A549 (cell line): ENCODE measurements around the gene RNGTT. TPM values are rescaled to one million over a fixed set of nuclear protein-coding genes. Genes with fewer than 3 reads are reported as not detected.

Source experiments
- ATAC-seq, 2 experiments: fragments of 200-7000 bp in 1 of 2; fragments of >200 bp in 1 of 2; cut with Nextera tagmentation in 1 of 2; cut with Tn5 transposase in 1 of 2; 3 replicates each; pipeline versions ENCODE4 v1.8.0 to v1.9.1; 2018 to 2020; ENCODE audit warnings: mild to moderate bottlenecking in 1 of 2, moderate library complexity in 1 of 2
- CTCF ChIA-PET: fragments of 300-600 bp; sonication (Branson Sonifier 250); formaldehyde crosslinking; extraction: SDS; loops from one replicate; lab custom pipeline; 2021; ENCODE audit warnings: antibody characterized with exemption, inconsistent platforms; lab: Yijun Ruan, JAX
- POLR2A ChIA-PET: fragments of 350-600 bp; formaldehyde crosslinking; extraction: SDS; loops from one replicate; lab custom pipeline; 2021; ENCODE audit warnings: antibody characterized with exemption, inconsistent platforms; lab: Yijun Ruan, JAX
- DNase-seq, 2 experiments: peaks; one replicate each; pipeline versions ENCODE4 v3.0.0 to v3.0.0-alpha.2; 2011 to 2016; ENCODE audit warnings: low read depth in 1 of 2, low spot score in 1 of 2
- FAIRE-seq: peaks from 2 replicates; lab custom pipeline; 2011; peaks lifted over from hg19 to GRCh38; lab: Jason Lieb, UNC
- H3K27ac ChIP-seq, 2 experiments: fragments of >200 bp; sonication (Bioruptor Twin); formaldehyde crosslinking; 3 replicates each; pipeline ENCODE4 v1.5.1; 2016 to 2017
- H3K4me1 ChIP-seq: fragments of >200 bp; sonication (Bioruptor Twin); formaldehyde crosslinking; 3 replicates; pipeline ENCODE4 v1.6.1; 2016
- H3K4me2 ChIP-seq: fragments of >200 bp; sonication (Bioruptor Twin); formaldehyde crosslinking; 3 replicates; pipeline ENCODE4 v1.6.1; 2016
- H3K4me3 ChIP-seq: fragments of >200 bp; sonication (Bioruptor Twin); formaldehyde crosslinking; 3 replicates; pipeline ENCODE4 v1.5.1; 2016
- H3K9me3 ChIP-seq: fragments of >200 bp; sonication (Bioruptor Twin); formaldehyde crosslinking; 3 replicates; pipeline ENCODE4 v1.6.1; 2016
- BHLHE40 ChIP-seq: IDR thresholded peaks from 2 replicates; pipeline ENCODE4 v1.6.1; 2012; ENCODE audit warnings: low read depth, low read length, inconsistent platforms
- CTCF ChIP-seq: fragments of >200 bp; sonication (Bioruptor Twin); formaldehyde crosslinking; IDR thresholded peaks from 3 replicates; pipeline ENCODE4 v1.5.1; 2016
- EHF ChIP-seq: fragments of 250-450 bp; sonication (Bioruptor Pico); IDR thresholded peaks from 2 replicates; pipeline ENCODE4 v1.5.0; 2020; ENCODE audit warnings: mild to moderate bottlenecking
- EHMT2 ChIP-seq: fragments of 200-600 bp; sonication (generic); IDR thresholded peaks from 2 replicates; pipeline ENCODE4 v1.6.1; 2016; ENCODE audit warnings: antibody characterized with exemption, low read depth, mild to moderate bottlenecking, moderate library complexity
- EP300 ChIP-seq, 2 experiments: fragments of >200 bp; sonication (Bioruptor Twin); formaldehyde crosslinking; IDR thresholded peaks; 2 replicates in 1 of 2; 3 replicates in 1 of 2; pipeline ENCODE4 v1.6.1; 2016 to 2017
- ESRRA ChIP-seq: fragments of 150-350 bp; IDR thresholded peaks from 2 replicates; pipeline ENCODE4 v1.6.1; 2014; ENCODE audit warnings: mild to moderate bottlenecking, low read length, borderline replicate concordance
- FOSL2 ChIP-seq, 2 experiments: fragments of 450-650 bp in 1 of 2; fragments of >200 bp in 1 of 2; sonication (Bioruptor Twin) in 1 of 2; formaldehyde crosslinking; IDR thresholded peaks; 2 replicates each; pipeline versions ENCODE4 v1.5.0 to v1.6.1; 2016 to 2020; ENCODE audit warnings: mild to moderate bottlenecking in 1 of 2, moderate library complexity in 1 of 2
- HOXB5 ChIP-seq: fragments of 250-450 bp; sonication (Bioruptor Pico); IDR thresholded peaks from 2 replicates; pipeline ENCODE4 v1.5.0; 2020; ENCODE audit warnings: mild to moderate bottlenecking, moderate library complexity
- JUNB ChIP-seq: fragments of >200 bp; sonication (Bioruptor Twin); formaldehyde crosslinking; IDR thresholded peaks from 2 replicates; pipeline ENCODE4 v1.6.1; 2016
- KDM1A ChIP-seq: fragments of 200-600 bp; sonication (generic); IDR thresholded peaks from 2 replicates; pipeline ENCODE4 v1.6.1; 2016; ENCODE audit warnings: low read depth, mild to moderate bottlenecking
- KDM5A ChIP-seq: fragments of 200-600 bp; sonication (generic); IDR thresholded peaks from 2 replicates; pipeline ENCODE4 v1.6.1; 2016; ENCODE audit warnings: antibody characterized with exemption, mild to moderate bottlenecking
- MAX ChIP-seq: IDR thresholded peaks from 2 replicates; pipeline ENCODE4 v1.6.1; 2012
- MYC ChIP-seq: IDR thresholded peaks from 2 replicates; pipeline ENCODE4 v1.6.1; 2012; ENCODE audit warnings: mild to moderate bottlenecking, inconsistent platforms, low read length, improper control_type of control experiment, borderline replicate concordance
- NFE2L2 ChIP-seq: fragments of 150-350 bp; conservative IDR thresholded peaks from 2 replicates; pipeline ENCODE4 v1.6.1; 2014; ENCODE audit warnings: low read length
- RAD21 ChIP-seq, 2 experiments: fragments of >200 bp in 1 of 2; sonication (Bioruptor Twin) in 1 of 2; formaldehyde crosslinking in 1 of 2; IDR thresholded peaks in 1 of 2; conservative IDR thresholded peaks in 1 of 2; 2 replicates in 1 of 2; 3 replicates in 1 of 2; pipeline ENCODE4 v1.6.1; 2012 to 2018; ENCODE audit warnings: inconsistent platforms in 1 of 2
- RFX5 ChIP-seq: fragments of 450-650 bp; IDR thresholded peaks from 2 replicates; pipeline ENCODE4 v1.7.1; 2014; ENCODE audit warnings: antibody characterized with exemption, mild to moderate bottlenecking, moderate library complexity
- RNF2 ChIP-seq: fragments of 200-600 bp; sonication (generic); IDR thresholded peaks from 2 replicates; pipeline ENCODE4 v1.6.1; 2016; ENCODE audit warnings: low read depth, mild to moderate bottlenecking, antibody characterized with exemption, moderate library complexity, borderline replicate concordance
- SMC3 ChIP-seq: fragments of >200 bp; sonication (Bioruptor Twin); formaldehyde crosslinking; IDR thresholded peaks from 3 replicates; pipeline ENCODE4 v1.6.1; 2018; ENCODE audit warnings: inconsistent platforms
- SREBF2 ChIP-seq: fragments of 450-650 bp; IDR thresholded peaks from 2 replicates; pipeline ENCODE4 v1.6.1; 2014; ENCODE audit warnings: mild to moderate bottlenecking, moderate library complexity
- TFCP2L1 ChIP-seq: fragments of 250-450 bp; sonication (Bioruptor Pico); IDR thresholded peaks from 2 replicates; pipeline ENCODE4 v1.5.0; 2021; ENCODE audit warnings: mild to moderate bottlenecking
- ZFP36 ChIP-seq: fragments of 450-650 bp; IDR thresholded peaks from 2 replicates; pipeline ENCODE4 v1.6.1; 2014; ENCODE audit warnings: borderline replicate concordance; ENCODE audit not compliant: partially characterized antibody
- WGBS: methylation state at CpG from one replicate; pipeline ENCODE4 v1.1.6; 2017; ENCODE audit errors: missing lambda C conversion rate; 5-methylcytosine and 5-hydroxymethylcytosine counted together
- polyA plus RNA-seq, 4 experiments: library from polyadenylated mRNA; depleted of rRNA in 3 of 4; stranded (reverse); fragments of >200 nt; fragmentation: RNase III in 1 of 4; extraction: RNeasy Plus Mini Kit Qiagen cat#74134 plus additional on column Dnase treatment in 1 of 4; gene quantifications; 2 replicates in 3 of 4; 3 replicates in 1 of 4; pipeline ENCODE4 v1.2.3, GENCODE V29; 2011 to 2017
- TF ChIP-seq, protein P1 (sequence below): IDR thresholded peaks from 2 replicates; pipeline ENCODE4 v1.6.1; 2012

Gene RNGTT
- polyA plus RNA-seq, 2 of the 4 experiments (the other 2 are of a cell fraction), result 11.6 to 15.0 TPM

- no peak overlapping the region for H3K27ac ChIP-seq
- H3K4me2 ChIP-seq, result no peak overlapping the region
- WGBS, result 0% methylated on average over 1 of the region's 1 CpG
- CTCF ChIA-PET, result interaction anchor here (0.5 to 2.7 kb wide), 18 partner anchors 9 to 1595 kb away, joined by 3 to 14 read pairs (median 4); no protein-coding TSS in a partner anchor
- no peaks in the 10 kb centered on the region for H3K9me3 ChIP-seq
- H3K4me1 ChIP-seq, result peaks cover 33% of the 10 kb centered on the region
- no peak for ATAC-seq
- TF ChIP-seq CTCF, result peak; percentile 68
- TF ChIP-seq SMC3, result peak; percentile 66
- TF ChIP-seq RAD21 (conservative IDR thresholded peaks at IDR 0.05 in 1 of 2, IDR thresholded peaks at IDR 0.05 in 1 of 2), result peak; percentile 76 to 80
- no peak for TF ChIP-seq KDM1A
- TF ChIP-seq, all 56 proteins: peak for 3
- POLR2A ChIA-PET, result no interaction called here
- DNase-seq (peak; percentile 3 to 49), FAIRE-seq (no peak)
- no peak overlapping the region for H3K4me3 ChIP-seq
Measured at GRCh38 chr6:88870717-88871330, 92.6 kb downstream of the RNGTT start.

DNA sequence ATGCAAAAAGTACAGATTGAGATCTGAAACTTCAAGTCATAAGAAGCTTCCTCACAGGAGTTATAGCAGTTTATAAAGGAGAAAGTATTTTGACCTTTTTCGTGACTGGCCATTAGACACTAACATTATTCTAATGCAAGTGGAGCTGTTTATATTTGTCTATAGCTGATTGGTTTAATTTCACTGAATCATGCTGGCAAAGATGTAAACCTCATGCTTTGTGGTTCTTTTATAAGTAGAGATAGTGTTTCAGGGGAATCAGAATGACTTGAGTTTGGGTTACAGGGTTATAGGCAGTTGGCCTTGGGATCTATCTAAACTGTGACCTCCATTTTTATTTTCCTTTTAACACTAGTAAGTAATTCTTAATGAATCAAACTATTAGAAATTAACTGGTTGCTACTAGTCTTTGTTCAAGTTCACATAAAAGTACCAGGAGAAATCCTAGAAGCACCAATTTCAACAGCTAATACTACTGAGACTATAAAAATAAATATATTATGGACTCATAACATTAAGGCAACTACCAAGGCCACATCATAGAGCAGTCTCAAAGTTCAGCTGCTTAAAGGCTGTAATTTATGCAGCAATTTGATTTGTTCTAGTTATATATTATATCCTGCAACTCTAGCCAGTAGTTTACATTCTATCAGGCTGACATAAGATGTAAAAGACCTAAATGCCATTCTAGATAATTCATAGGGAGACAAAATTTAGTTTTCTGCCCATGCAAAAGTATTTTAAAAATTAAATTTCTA is 94.0 kb downstream of the RNGTT start:
- ATAC-seq (no peak), DNase-seq (no peak), FAIRE-seq (no peak)
- ChIA-PET CTCF (interaction anchor here (0.6 to 2.7 kb wide), 5 partner anchors 10 to 940 kb away, joined by 3 to 11 read pairs (median 5); no protein-coding TSS in a partner anchor), POLR2A (no interaction called here)
- 65% methylated on average over 1 of the region's 1 CpG for WGBS
- peak overlapping the region; percentile 15 to 18; a peak in 4 of 6 replicates for H3K27ac ChIP-seq
- no peak overlapping the region for H3K4me3 ChIP-seq
- no peaks in the 10 kb centered on the region for H3K9me3 ChIP-seq
- H3K4me1 ChIP-seq, result peaks cover 33% of the 10 kb centered on the region
- H3K4me2 ChIP-seq, result peak overlapping the region; percentile 71
- TF ChIP-seq ZFP36 (no peak), NFE2L2 (no peak), FOSL2 (IDR thresholded peaks at IDR 0.05) (no peak), FOSL2 (CRISPR knock-in tag; IDR thresholded peaks at IDR 0.05) (no peak), SREBF2 (no peak), JUNB (no peak), TFCP2L1 (CRISPR knock-in tag) (no peak), EP300 (IDR thresholded peaks at IDR 0.05) (no peak), EHMT2 (no peak), HOXB5 (no peak), MYC (no peak), BHLHE40 (no peak), RNF2 (no peak), MAX (no peak), KDM5A (no peak), EHF (no peak), ESRRA (no peak), RFX5 (no peak)
- TF ChIP-seq, protein P1, sequence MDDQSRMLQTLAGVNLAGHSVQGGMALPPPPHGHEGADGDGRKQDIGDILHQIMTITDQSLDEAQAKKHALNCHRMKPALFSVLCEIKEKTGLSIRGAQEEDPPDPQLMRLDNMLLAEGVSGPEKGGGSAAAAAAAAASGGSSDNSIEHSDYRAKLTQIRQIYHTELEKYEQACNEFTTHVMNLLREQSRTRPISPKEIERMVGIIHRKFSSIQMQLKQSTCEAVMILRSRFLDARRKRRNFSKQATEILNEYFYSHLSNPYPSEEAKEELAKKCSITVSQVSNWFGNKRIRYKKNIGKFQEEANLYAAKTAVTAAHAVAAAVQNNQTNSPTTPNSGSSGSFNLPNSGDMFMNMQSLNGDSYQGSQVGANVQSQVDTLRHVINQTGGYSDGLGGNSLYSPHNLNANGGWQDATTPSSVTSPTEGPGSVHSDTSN, result no peak
- TF ChIP-seq, all 56 proteins: peak for 0
